HepG2 (cell line): ENCODE results near the gene VASN. TPM values are rescaled to one million over a fixed set of nuclear protein-coding genes. Genes with fewer than 3 reads are reported as not detected.

ENCODE experiments used
- AKNA ChIP-seq: sonication (generic); formaldehyde crosslinking; IDR thresholded peaks from 2 replicates; pipeline ENCODE4 v1.4.0; 2020; ENCODE audit warnings: missing genetic modification reagents, borderline replicate concordance
- CBFB ChIP-seq: sonication (generic); formaldehyde crosslinking; IDR thresholded peaks from 2 replicates; pipeline ENCODE4 v1.4.0; 2020; ENCODE audit warnings: missing genetic modification reagents
- JARID2 ChIP-seq: sonication (generic); formaldehyde crosslinking; IDR thresholded peaks from 2 replicates; pipeline ENCODE4 v1.8.1; 2023; ENCODE audit warnings: missing genetic modification reagents, inconsistent platforms; ENCODE audit not compliant: insufficient replicate concordance
- MBD4 ChIP-seq: IDR thresholded peaks from 2 replicates; pipeline ENCODE4 v1.6.1; 2012; ENCODE audit warnings: low read length, inconsistent platforms, borderline replicate concordance
- MYC ChIP-seq: sonication (generic); formaldehyde crosslinking; IDR thresholded peaks from 2 replicates; pipeline ENCODE4 v1.9.0; 2021; ENCODE audit warnings: missing genetic modification reagents, borderline replicate concordance
- NPAS2 ChIP-seq: sonication (generic); formaldehyde crosslinking; IDR thresholded peaks from 2 replicates; pipeline ENCODE4 v1.8.0; 2022; ENCODE audit warnings: mild to moderate bottlenecking, missing genetic modification reagents, borderline replicate concordance
- PCBP1 ChIP-seq: fragments of 200-400 bp; formaldehyde crosslinking; IDR thresholded peaks from 2 replicates; pipeline ENCODE4 v1.6.1; 2017; ENCODE audit warnings: mild to moderate bottlenecking, low read depth, low read length, borderline replicate concordance
- SNAPC5 ChIP-seq: sonication (generic); formaldehyde crosslinking; IDR thresholded peaks from 2 replicates; pipeline ENCODE4 v1.8.1; 2023; ENCODE audit warnings: mild to moderate bottlenecking, missing genetic modification reagents, borderline replicate concordance
- SOX13 ChIP-seq, 3 experiments: fragments of 450-650 bp in 1 of 3; sonication (generic) in 1 of 3; formaldehyde crosslinking in 1 of 3; IDR thresholded peaks in 2 of 3; conservative IDR thresholded peaks in 1 of 3; 2 replicates each; pipeline versions ENCODE4 v1.5.0 to v1.6.1; 2016 to 2020; ENCODE audit warnings: antibody characterized with exemption in 1 of 3, mild to moderate bottlenecking in 1 of 3, missing compliant biosample characterization in 1 of 3, missing genetic modification reagents in 1 of 3, moderate library complexity in 1 of 3
- ZBTB49 ChIP-seq: sonication (generic); formaldehyde crosslinking; IDR thresholded peaks from 2 replicates; pipeline ENCODE4 v1.4.0; 2020; ENCODE audit warnings: missing genetic modification reagents, borderline replicate concordance
- ZKSCAN5 ChIP-seq: sonication (generic); formaldehyde crosslinking; IDR thresholded peaks from 2 replicates; pipeline ENCODE4 v1.5.1; 2020; ENCODE audit warnings: mild to moderate bottlenecking, missing genetic modification reagents
- ZNF432 ChIP-seq: sonication (generic); formaldehyde crosslinking; IDR thresholded peaks from 2 replicates; pipeline ENCODE4 v1.5.0; 2020; ENCODE audit warnings: missing genetic modification reagents, mild to moderate bottlenecking, borderline replicate concordance
- polyA plus RNA-seq, 8 experiments: library from polyadenylated mRNA; depleted of rRNA in 3 of 8; stranded (reverse) in 7 of 8; unstranded in 1 of 8; fragments of >200 nt; fragmentation: Illumina TruSeq in 4 of 8; extraction: Trizol in 4 of 8; gene quantifications; 2 replicates each; pipeline versions ENCODE4 v1.2.1 to v1.2.3, GENCODE V29; 2011 to 2016; ENCODE audit warnings: low read depth in 4 of 8, missing spikeins in 1 of 8, mixed read lengths in 1 of 8; ENCODE audit not compliant: insufficient read depth in 1 of 8
- total RNA-seq, 5 experiments: library from RNA; depleted of rRNA; stranded (reverse); fragments of >200 nt; fragmentation: Illumina TruSeq; extraction: Trizol; gene quantifications; 2 replicates each; pipeline ENCODE4 v1.2.3, GENCODE V29; 2016; ENCODE audit warnings: low read depth in 1 of 5
- TF ChIP-seq, protein P1 (sequence below): sonication (generic); formaldehyde crosslinking; IDR thresholded peaks from 2 replicates; pipeline ENCODE4 v1.4.0; 2020; ENCODE audit warnings: missing genetic modification reagents
- TF ChIP-seq, protein P2 (sequence below): sonication (generic); formaldehyde crosslinking; IDR thresholded peaks from 2 replicates; pipeline ENCODE4 v1.4.0; 2020; ENCODE audit warnings: missing genetic modification reagents

Gene VASN
- total and polyA plus RNA-seq, 2 of the 13 experiments (the other 11 are each of a cell fraction or from before 2014, with no cell fraction given): 8.4 to 18.2 TPM

DNA sequence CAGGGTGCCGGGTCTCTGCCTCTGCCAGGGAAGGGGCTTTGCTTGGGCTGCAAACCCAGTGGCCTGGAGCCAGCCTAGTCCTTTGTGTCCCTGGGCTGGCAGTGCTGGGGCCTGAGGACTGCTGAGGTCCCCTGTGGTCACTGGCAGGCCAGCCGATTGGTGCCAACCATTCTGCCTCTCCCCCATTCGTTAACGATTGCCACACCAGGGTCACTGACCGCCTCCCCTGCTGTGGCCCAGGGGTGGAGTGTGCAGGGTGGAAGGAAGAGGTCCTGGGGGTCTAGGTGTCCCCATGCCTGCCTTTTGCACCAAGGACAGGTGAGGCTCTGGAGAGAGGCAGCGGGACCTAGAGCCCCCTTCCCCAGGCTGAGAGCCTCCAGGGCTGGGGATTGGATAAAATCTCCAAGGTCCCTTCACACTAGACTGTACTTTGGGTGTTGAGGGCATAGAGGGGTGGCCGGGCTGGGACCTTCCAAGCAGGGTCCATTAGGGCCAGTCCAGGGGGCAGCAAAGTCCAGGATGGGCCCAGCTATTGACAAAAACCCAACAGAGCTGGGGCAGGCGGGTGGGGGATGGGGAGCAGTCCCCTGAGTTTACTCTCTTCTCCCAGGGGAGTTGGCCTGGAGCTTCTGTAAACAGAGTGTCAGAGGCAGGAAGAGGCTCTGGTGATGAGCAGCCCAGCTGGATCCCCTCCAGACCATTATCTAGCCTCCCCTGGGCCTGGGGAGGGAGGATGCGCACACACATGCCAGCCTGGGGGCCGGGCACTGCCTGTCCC lies 1.1 kb downstream of the VASN start (continued):
- TF ChIP-seq, protein P1, sequence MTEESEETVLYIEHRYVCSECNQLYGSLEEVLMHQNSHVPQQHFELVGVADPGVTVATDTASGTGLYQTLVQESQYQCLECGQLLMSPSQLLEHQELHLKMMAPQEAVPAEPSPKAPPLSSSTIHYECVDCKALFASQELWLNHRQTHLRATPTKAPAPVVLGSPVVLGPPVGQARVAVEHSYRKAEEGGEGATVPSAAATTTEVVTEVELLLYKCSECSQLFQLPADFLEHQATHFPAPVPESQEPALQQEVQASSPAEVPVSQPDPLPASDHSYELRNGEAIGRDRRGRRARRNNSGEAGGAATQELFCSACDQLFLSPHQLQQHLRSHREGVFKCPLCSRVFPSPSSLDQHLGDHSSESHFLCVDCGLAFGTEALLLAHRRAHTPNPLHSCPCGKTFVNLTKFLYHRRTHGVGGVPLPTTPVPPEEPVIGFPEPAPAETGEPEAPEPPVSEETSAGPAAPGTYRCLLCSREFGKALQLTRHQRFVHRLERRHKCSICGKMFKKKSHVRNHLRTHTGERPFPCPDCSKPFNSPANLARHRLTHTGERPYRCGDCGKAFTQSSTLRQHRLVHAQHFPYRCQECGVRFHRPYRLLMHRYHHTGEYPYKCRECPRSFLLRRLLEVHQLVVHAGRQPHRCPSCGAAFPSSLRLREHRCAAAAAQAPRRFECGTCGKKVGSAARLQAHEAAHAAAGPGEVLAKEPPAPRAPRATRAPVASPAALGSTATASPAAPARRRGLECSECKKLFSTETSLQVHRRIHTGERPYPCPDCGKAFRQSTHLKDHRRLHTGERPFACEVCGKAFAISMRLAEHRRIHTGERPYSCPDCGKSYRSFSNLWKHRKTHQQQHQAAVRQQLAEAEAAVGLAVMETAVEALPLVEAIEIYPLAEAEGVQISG: no peak; the same call in 1 of the 2 replicates
- TF ChIP-seq ZKSCAN5 (CRISPR knock-in tag) (no peak), SOX13 (IDR thresholded peaks at IDR 0.05) (no peak), SOX13 (CRISPR knock-in tag; conservative IDR thresholded peaks at IDR 0.05 in 1 of 2, IDR thresholded peaks at IDR 0.05 in 1 of 2) (peak in 1 of 2 experiments; percentile 55; a peak in 2 of 4 replicates), ZNF432 (CRISPR knock-in tag) (no peak), ZBTB49 (CRISPR knock-in tag) (no peak), CBFB (no peak), PCBP1 (no peak), JARID2 (no peak), MBD4 (no peak), MYC (no peak; the same call in 1 of the 2 replicates), SNAPC5 (no peak), NPAS2 (CRISPR knock-in tag) (no peak), AKNA (CRISPR knock-in tag) (no peak)
- TF ChIP-seq, protein P2, sequence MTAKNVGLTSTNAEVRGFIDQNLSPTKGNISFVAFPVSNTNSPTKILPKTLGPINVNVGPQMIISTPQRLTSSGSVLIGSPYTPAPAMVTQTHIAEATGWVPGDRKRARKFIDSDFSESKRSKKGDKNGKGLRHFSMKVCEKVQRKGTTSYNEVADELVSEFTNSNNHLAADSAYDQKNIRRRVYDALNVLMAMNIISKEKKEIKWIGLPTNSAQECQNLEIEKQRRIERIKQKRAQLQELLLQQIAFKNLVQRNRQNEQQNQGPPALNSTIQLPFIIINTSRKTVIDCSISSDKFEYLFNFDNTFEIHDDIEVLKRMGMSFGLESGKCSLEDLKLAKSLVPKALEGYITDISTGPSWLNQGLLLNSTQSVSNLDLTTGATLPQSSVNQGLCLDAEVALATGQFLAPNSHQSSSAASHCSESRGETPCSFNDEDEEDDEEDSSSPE (CRISPR knock-in tag): no peak
